ENCODE results near the gene ZPR1. TPM values are rescaled to one million over a fixed set of nuclear protein-coding genes. Genes with fewer than 3 reads are reported as not detected.

ZPR1 gene
- total RNA-seq, 1 donor from 2014 or later: 65.1 TPM

- Histone ChIP-seq H2AFZ (ENCODE audit: low read depth, low read length) (no peak overlapping the region), H3K79me2 (ENCODE audit: insufficient read depth, low read length) (no peaks in the 10 kb centered on the region), H3K4me1 (ENCODE audit: insufficient read depth, low read length) (no peaks in the 10 kb centered on the region), H3K27ac (ENCODE audit: low read depth, low read length) (no peak overlapping the region), H3K27me3 (ENCODE audit: insufficient read depth, low read length) (peaks cover under 1% of the 10 kb centered on the region), H3K9me3 (ENCODE audit: insufficient read depth, low read depth, low read length) (no peaks in the 10 kb centered on the region), H4K20me1 (ENCODE audit: insufficient read depth, low read length) (no peaks in the 10 kb centered on the region), H3K4me3 (ENCODE audit: insufficient read depth, low read depth, low read length) (no peak overlapping the region), H3K9ac (ENCODE audit: low read length) (no peak overlapping the region), H3K36me3 (ENCODE audit: insufficient read depth, low read length) (no peaks in the 10 kb centered on the region), H3K4me2 (ENCODE audit: low read length) (no peak overlapping the region)
- H3K27me3 Mint-ChIP-seq (ENCODE audit: low read depth, unreplicated experiment): peaks cover 3% of the 10 kb centered on the region
- no peak for FAIRE-seq
- no peaks in the 10 kb centered on the region for H3K4me1 Mint-ChIP-seq (ENCODE audit: low read depth, unreplicated experiment)
- no peak overlapping the region for H3K4me3 Mint-ChIP-seq (ENCODE audit: unreplicated experiment)
- H3K36me3 Mint-ChIP-seq (ENCODE audit: low read depth, unreplicated experiment): no peaks in the 10 kb centered on the region
- H3K9me3 Mint-ChIP-seq (ENCODE audit: unreplicated experiment): no peaks in the 10 kb centered on the region
- TF ChIP-seq EZH2 (IDR thresholded peaks at IDR 0.05; ENCODE audit: insufficient read depth, low read length) (no peak), CTCF (IDR thresholded peaks at IDR 0.05; ENCODE audit: insufficient read depth, low read depth, low read length) (no peak)
- H3K27ac Mint-ChIP-seq (ENCODE audit: unreplicated experiment): no peak overlapping the region
- no peak for DNase-seq (ENCODE audit: low read depth)
Observed at GRCh38 chr11:116811194-116811593, 23.4 kb upstream of the ZPR1 start.

- no peaks in the 10 kb centered on the region for H3K36me3 Mint-ChIP-seq (ENCODE audit: low read depth, unreplicated experiment)
- no peak overlapping the region for H3K4me3 Mint-ChIP-seq (ENCODE audit: unreplicated experiment)
- H3K9me3 ChIP-seq (ENCODE audit: insufficient read depth, low read depth, low read length): no peaks in the 10 kb centered on the region
- no peak overlapping the region for H3K27ac ChIP-seq (ENCODE audit: low read depth, low read length)
- H2AFZ ChIP-seq (ENCODE audit: low read depth, low read length): no peak overlapping the region
- H3K36me3 ChIP-seq (ENCODE audit: insufficient read depth, low read length): no peaks in the 10 kb centered on the region
- peaks cover 6% of the 10 kb centered on the region for H3K27me3 Mint-ChIP-seq (ENCODE audit: low read depth, unreplicated experiment)
- DNase-seq (ENCODE audit: low read depth): no peak
- no peaks in the 10 kb centered on the region for H3K4me1 ChIP-seq (ENCODE audit: insufficient read depth, low read length)
- H3K9ac ChIP-seq (ENCODE audit: low read length): no peak overlapping the region
- H3K4me1 Mint-ChIP-seq (ENCODE audit: low read depth, unreplicated experiment): no peaks in the 10 kb centered on the region
- H4K20me1 ChIP-seq (ENCODE audit: insufficient read depth, low read length): no peaks in the 10 kb centered on the region
- H3K9me3 Mint-ChIP-seq (ENCODE audit: unreplicated experiment): no peaks in the 10 kb centered on the region
- H3K27me3 ChIP-seq (ENCODE audit: insufficient read depth, low read length): peaks cover 5% of the 10 kb centered on the region
- H3K4me2 ChIP-seq (ENCODE audit: low read length): no peak overlapping the region
- TF ChIP-seq EZH2 (IDR thresholded peaks at IDR 0.05; ENCODE audit: insufficient read depth, low read length) (no peak), CTCF (IDR thresholded peaks at IDR 0.05; ENCODE audit: insufficient read depth, low read depth, low read length) (no peak)
- H3K79me2 ChIP-seq (ENCODE audit: insufficient read depth, low read length): no peaks in the 10 kb centered on the region
- no peak overlapping the region for H3K4me3 ChIP-seq (ENCODE audit: insufficient read depth, low read depth, low read length)
- no peak overlapping the region for H3K27ac Mint-ChIP-seq (ENCODE audit: unreplicated experiment)
- FAIRE-seq: no peak
Observed at GRCh38 chr11:116808262-116809175, 20.7 kb upstream of the ZPR1 start.
